ENCODE data around the gene EMILIN1.
"Not testable (repeated sequence)": the region's sequence is repeated elsewhere in the genome, so short reads cannot be mapped to it uniquely, and the experiment has no call there.

Gene EMILIN1

DNA sequence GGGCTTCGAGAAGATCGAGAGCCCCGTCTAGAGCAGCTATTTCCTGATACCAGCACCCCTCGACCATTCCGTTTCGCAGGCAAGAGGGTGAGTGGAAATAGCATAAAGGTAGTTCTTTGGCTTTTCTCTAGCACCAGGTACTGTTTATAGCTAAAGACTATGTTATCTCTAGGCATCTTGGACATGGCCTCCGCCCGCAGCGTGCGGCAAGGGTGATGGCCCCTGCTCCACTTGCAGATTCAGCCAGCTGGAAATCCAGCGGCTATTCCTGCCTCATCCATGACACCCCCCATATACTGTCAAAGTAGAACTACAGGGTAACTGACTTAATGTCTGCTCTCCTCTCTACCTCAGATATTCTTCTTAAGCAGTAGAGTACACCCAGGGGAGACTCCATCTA, 23.7 kb upstream of the EMILIN1 start:
- DNase-seq, result no peak

DNA sequence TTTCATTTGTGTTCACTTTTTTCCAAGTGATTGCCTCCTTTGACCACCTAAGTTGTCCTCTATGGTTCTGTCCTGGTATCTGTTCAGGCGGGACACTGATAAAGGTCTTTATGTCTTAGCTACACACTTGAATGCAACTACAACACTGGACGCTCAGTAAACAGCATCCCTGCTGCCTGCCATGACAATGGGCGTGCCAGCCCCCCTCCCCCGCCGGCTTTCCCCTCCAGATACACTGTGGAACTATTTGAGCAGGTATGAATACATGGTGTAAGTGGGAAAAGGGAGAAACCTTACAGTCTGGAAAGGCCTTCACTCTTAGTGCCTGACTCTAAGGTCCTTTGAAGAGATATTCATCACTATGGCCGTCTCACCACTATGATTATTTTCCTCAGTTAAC, 21.2 kb upstream of the EMILIN1 start:
- DNase-seq, result no peak

DNA sequence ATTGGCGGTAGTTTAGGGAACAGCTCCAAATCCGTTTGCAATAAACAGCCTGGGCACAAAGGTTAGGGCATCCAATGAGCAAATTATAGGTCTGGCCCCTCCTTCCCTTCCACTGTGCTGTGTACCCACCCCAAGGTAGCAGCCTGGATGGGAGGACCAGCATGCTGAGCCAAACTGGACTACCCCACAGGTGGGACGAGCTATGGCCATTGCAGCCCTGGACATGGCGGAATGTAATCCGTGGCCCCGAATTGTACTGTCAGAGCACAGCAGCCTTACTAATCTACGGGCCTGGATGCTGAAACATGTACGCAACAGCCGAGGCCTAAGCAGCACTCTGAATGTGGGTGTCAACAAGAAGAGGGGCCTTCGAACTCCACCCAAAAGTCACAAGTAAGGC, 20.2 kb upstream of the EMILIN1 start:
- no peak for DNase-seq

DNA sequence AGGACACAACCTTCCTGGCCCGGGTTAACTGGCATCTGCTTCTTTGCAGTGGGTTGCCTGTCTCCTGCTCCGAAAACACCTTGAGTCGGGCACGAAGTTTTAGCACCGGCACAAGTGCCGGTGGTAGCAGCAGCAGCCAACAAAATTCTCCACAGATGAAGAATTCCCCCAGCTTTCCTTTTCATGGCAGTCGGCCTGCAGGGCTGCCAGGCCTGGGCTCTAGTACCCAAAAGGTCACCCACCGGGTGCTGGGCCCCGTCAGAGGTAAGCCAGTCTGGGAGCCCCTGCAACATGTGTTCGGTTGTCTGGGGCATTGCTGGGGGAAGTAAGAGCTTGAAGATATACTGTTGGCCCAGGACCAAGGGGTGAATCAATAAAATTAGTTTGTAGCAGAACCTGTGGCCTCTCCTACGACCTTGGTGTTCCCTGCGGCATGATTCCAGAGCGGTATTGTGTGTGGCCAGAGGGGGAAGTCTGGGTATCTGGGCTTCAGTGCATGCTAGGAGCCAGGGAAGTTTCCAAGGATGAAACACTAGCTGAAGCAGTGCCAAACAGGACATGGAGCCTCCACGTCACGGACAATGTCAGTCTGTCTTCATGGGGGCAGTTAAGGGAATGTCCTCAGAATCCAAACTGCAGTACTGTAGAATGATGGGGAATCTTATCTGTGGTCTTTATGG, 19.1 kb upstream of the EMILIN1 start:
- DNase-seq, result no peak

DNA sequence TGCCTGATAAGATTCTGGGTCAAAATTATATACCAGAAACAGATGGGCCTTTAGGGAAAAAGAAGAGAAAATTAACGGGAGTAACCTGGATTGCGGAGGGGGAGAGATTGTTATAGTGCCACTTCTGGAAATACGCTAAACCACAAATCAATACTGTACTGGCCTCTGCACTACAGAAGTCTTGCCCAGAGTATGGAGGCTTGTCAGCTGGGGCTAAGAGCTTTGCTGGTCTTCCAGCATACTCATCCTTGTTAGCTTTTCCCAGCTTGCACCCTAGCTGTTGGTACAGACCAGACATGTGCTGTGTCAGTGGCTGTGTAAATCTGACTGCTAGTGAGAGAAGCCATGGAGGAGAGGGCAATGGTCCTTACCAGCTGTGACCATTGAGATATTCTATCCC, 18.1 kb upstream of the EMILIN1 start:
- no peak for DNase-seq

DNA sequence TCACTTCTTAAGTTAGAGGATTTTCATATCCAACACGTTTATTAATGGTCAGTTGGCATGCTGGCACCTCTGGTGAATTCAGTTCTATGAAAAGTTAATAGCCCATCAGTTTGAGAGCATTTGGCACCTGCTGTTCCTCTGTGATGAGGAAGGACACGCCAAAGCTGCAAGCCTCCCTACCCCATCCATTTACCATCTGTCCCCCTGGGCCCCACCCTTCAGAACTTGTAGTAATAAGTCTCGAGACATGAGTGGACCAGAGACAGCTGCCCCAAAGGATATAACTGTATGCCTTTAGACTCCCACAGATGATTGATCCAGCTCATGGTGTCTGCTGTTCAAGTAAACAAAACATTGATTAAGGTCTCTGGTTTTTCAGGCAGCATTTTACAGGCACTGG, 13.3 kb upstream of the EMILIN1 start:
- DNase-seq, result no peak

- no peak for DNase-seq
These were observed 11.0 kb upstream of the EMILIN1 start for GRCh38 chr2:27067385-27067784.

GRCh38 chr2:27069436-27069835, 9.0 kb upstream of the EMILIN1 start:
- no peak for DNase-seq

- no peak for DNase-seq
These were observed 8.3 kb upstream of the EMILIN1 start for GRCh38 chr2:27069961-27070618.

DNA sequence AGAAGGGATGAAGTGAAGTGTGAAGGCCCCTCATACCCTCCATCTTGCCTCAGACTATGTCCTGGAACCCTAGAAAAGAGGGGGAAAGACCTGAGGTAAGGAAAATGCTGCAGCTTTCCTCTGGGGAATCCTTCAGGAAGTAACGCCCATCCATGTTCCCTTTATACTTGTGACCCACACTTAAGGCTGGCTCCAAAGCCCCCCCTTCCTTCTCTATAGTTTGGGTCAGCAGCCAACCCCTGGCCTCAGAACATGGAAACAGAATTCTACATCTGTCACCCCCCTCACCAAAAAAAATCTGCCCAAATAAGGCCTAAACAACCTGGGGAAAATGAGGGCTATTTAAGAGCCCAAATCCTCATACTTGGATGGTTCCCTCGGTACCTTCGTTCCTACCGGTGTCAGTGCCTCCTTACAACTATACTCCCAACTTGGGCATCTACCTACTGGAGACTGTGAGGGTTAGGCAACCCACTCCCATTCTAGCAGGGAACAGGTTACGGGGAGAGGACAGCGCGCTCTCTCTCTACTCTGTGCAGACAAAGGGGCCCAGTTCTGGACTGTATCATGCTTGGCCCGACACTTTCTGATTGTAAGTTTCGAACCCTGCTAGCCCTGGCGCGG, 7.7 kb upstream of the EMILIN1 start:
- DNase-seq, result no peak

GRCh38 chr2:27071277-27071989, 7.0 kb upstream of the EMILIN1 start, which contains the start of gene OST4:
TSS of gene OST4 (minus strand) at chr2:27071654.
- DNase-seq, result peak; percentile 85 to 93

DNA sequence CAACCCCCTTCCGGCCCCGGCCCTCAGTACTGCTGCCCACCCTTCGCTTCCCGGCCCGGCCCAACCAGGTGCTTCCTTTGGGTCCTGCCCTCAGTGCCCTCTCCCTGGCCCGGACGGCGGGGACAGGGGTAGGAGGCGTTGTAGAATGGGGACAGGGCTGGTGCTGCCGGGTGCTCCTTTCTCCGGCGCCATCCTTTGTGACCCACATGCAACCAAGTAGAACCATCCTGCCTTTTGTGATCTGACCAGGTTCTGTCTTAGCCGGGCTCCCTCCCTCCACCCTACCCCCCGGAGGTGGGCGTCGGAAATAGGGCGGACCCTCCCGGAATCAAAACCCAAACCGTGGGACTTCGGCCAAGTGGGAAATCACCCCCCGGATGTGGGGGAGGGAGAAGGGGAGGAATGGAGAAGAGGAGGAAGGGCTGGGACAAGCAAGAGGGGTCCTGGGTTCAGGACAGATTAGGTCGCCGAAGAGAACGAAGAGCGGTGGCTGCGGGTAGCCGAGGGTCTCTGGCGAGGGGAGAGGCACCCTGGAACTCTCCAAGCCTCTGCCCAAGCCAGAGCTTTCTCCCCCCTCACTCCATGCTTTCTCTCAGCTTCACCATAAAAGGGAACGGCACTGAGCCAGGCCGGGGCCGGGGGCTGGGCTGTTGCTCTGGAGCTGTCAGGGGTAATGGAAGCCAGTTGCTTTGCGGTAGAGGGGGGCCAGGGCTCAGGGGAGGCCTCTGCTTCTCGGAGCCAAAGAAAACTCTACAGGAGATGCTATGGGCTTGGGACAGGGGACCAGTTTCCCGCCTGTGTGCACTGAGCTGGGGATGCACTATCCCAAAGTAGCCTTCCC, 6.2 kb upstream of the EMILIN1 start:
- DNase-seq, result no peak

DNA sequence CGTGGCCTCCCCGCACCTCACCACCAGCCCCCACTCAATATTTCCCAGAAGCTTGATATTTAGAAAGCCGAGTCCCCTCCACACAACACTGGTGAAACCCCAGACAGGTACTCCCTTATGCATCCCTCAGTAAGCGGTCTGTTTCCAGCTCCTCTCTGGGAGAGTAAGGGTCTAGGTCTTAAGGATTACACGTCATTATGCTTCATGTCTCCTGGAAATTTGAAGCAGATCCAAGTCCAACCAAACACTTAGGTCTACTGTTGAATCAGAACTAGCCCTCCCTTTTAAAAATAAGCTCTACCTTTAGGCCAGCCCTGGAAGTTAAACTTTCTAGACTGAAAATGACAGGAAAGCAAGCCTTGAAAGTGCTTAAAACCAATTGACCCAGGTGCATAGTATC, 5.5 kb upstream of the EMILIN1 start:
- DNase-seq, result no peak

DNA sequence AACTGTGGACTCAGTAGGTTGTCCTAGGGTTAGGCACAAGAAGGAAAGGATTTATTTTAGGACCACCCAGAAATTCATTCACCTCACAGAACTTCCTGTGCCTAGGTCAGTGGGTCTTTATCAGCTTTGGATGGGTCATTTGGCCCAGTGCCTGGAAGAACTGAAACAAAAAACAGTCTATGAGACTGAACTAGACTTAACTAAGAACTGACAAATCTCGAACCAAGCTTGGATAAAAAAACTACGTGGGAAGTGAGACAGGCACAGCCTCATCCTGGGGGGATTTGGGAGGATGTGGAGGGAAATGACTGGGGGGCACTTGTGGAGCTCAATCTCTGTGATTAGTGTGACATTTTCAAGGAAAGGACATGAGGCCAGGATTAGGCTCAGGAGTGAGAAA, 4.6 kb upstream of the EMILIN1 start:
- no peak for DNase-seq

GRCh38 chr2:27074738-27075565, 3.5 kb upstream of the EMILIN1 start:
- DNase-seq, result no peak

DNA sequence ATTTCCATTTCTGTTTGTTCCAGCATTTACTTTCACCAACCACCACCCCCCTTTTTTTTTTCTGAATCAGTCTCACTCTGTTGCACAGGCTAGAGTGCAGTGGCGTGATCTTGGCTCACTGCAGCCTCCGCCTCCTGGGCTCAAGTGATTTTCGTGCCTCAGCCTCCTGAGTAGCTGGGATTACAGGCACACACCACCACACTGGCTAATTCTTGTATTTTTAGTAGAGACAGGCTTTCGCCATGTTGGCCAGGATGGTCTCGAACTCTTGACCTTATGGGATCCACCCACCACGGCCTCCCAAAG, 2.9 kb upstream of the EMILIN1 start:
- not testable (repeated sequence) for DNase-seq

GRCh38 chr2:27076323-27076722, 2.1 kb upstream of the EMILIN1 start:
- no peak for DNase-seq

DNA sequence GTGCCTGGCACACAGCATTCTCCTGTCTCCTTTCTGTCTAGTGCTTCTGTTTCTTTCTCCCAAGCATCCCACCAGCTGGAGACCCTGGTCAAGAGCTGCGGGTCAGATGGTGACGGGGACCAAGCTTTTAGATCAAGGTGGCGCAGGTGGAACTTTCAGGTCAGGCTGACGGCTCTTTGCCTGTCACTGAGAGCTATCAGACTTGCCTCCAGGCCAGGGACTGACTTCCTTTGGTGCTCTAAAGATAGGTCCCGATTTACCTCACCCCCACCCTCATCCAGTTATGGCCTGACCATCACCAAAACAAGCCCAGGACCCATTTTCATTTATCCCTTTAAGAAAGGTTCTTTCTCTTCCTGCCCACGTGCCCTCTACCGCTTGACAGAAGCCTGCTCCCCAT, 1.2 kb upstream of the EMILIN1 start:
- DNase-seq, result no peak

DNA sequence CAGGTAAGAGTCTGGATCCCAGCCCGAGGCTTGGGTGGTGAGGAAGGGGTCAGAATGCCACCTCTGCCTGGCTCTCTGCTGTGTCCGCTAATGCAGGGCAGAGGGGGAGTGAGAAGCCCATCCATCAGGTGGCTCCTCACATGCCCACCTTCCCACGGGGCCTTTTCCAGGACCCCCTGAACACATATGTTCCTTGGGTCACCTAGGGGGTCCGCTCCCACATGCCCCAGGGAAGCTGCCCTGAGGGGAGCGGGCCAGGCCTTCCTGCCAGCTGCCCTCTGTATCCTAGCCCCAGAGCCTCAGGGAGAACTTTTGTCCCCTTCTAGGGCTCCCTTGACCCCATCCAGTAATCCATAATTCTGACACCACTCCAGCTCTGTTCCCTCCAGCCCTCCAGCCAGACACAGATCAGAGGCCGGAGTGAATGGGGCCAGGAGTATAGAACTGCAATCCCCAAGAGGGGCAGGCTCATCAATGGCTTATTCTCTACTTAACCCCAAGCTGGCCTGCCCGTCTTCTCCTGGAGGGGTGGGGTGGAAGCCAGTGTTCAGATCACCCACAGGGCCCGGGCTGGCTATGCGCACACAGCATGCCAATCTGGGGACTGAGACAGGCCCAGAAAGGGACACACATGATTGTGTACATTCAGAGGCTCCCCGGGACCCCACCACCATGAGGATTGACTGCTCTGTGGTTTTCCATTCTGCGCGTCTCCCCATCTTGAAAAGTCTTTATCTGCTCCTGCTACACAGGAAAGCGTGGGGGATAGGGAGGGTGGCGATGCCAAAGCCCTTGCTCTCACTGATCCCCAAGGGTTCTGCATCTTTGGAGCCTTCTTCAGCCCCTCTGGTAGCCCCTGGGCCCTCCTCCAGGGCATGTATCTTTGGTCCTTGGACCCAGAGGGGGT, 1.1 kb downstream of the EMILIN1 start:
- DNase-seq, result no peak

GRCh38 chr2:27080140-27080469, 1.7 kb downstream of the EMILIN1 start:
- no peak for DNase-seq

DNA sequence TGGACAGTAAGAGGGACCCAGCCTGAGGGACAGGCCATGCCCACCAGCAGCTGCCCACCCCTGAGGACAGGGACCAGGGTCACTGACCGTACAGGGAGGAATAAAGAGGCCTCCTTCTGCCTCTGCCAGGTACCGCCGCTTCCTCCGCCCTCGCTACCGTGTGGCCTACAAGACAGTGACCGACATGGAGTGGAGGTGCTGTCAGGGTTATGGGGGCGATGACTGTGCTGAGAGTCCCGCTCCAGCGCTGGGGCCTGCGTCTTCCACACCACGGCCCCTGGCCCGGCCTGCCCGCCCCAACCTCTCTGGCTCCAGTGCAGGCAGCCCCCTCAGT, 2.2 kb downstream of the EMILIN1 start:
- no peak for DNase-seq
